Activated naive CD4-positive, alpha-beta T cell treated with anti-CD3 and anti-CD28 coated beads, Interleukin-2, amount 50 U/mL, for 72 hours (primary cell): Measurements from ENCODE around the gene GALNTL6. TPM values are rescaled to one million over a fixed set of nuclear protein-coding genes. Genes with fewer than 3 reads are reported as not detected.

Source experiments
- ATAC-seq, 2 donors: fragments of 150-1000 bp; cut with Tn5 transposase; 2 replicates each; pipeline ENCODE4 v1.10.0; 2021; ENCODE audit warnings: mild to moderate bottlenecking in 2 of 2, moderate library complexity in 2 of 2
- DNase-seq, 2 donors: peaks; one replicate each; pipeline ENCODE4 v3.0.0; 2021 to 2022; ENCODE audit warnings: low spot score in 2 of 2
- H3K27ac Mint-ChIP-seq, 2 donors: one replicate each; pipeline ENCODE4 v1.8.0; 2022; ENCODE audit warnings: mild to moderate bottlenecking in 2 of 2, mixed read lengths in 2 of 2
- H3K36me3 Mint-ChIP-seq, 2 donors: one replicate each; pipeline ENCODE4 v1.8.0; 2022; ENCODE audit warnings: mixed read lengths in 2 of 2
- H3K9me3 Mint-ChIP-seq, 2 donors: one replicate each; pipeline ENCODE4 v1.8.0; 2022; ENCODE audit warnings: mixed read lengths in 2 of 2
- total RNA-seq, 2 donors: library from RNA; stranded (reverse); gene quantifications; one replicate each; pipeline ENCODE4 v1.2.3, GENCODE V29; 2022

Gene GALNTL6
- total RNA-seq, 2 donors from 2014 or later = not detected

GRCh38 chr4:171947400-171947799 is 134.2 kb downstream of the GALNTL6 start:
- Mint-ChIP-seq H3K27ac (no peak overlapping the region), H3K9me3 (peaks cover 5 to 10% of the 10 kb centered on the region in 2 donors), H3K36me3 (no peaks in the 10 kb centered on the region)
- no peak for DNase-seq
- no peak for ATAC-seq

- Mint-ChIP-seq H3K36me3 (no peaks in the 10 kb centered on the region), H3K9me3 (peaks cover 5 to 10% of the 10 kb centered on the region in 2 donors), H3K27ac (no peak overlapping the region)
- DNase-seq (no peak), ATAC-seq (no peak)
These were observed 134.8 kb downstream of the GALNTL6 start for GRCh38 chr4:171948038-171948437.

DNA sequence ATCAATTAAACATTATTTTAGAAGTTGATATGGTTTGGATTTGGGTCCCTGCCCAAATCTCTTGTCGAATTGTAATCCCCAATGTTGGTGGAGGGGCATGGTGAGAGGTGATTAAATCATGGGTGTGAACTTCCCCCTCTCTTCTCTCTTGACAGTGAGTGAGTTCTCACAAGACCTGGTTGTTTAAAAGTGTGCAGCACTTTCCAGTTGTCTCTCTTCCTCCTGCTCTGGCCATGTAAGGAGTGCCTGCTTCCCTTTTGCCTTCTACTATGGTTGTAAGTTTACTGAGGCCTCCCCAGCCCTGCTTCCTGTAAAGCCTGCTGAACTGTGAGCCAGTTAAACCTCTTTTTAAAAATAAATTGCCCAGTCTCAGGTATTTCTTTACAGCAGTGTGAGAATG is 141.4 kb downstream of the GALNTL6 start:
- H3K9me3 Mint-ChIP-seq = peaks cover 8 to 10% of the 10 kb centered on the region in 2 donors
- no peak overlapping the region for H3K27ac Mint-ChIP-seq
- DNase-seq = no peak
- H3K36me3 Mint-ChIP-seq = no peaks in the 10 kb centered on the region
- no peak for ATAC-seq

DNA sequence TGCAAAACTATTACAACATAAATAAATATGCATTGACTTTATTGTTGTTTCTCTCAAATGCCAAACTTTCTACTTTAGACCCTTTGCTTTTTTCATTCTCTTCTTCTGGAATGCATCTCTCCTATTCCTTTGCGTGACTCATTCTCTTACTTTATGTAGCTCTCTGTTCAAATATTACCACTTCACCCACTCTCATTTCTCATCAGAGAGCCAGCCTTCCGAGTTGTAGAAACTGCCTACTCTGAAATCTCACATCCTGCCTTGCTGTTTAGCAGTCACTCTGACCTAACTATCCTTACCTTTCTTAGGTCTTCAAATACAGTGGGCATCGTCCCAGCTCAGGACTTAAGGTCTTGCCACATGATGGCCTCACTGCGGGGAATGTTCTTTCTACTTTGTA is 143.5 kb downstream of the GALNTL6 start:
- ATAC-seq = no peak
- H3K9me3 Mint-ChIP-seq = peaks cover 3 to 5% of the 10 kb centered on the region in 2 donors
- no peaks in the 10 kb centered on the region for H3K36me3 Mint-ChIP-seq
- no peak for DNase-seq
- no peak overlapping the region for H3K27ac Mint-ChIP-seq

DNA sequence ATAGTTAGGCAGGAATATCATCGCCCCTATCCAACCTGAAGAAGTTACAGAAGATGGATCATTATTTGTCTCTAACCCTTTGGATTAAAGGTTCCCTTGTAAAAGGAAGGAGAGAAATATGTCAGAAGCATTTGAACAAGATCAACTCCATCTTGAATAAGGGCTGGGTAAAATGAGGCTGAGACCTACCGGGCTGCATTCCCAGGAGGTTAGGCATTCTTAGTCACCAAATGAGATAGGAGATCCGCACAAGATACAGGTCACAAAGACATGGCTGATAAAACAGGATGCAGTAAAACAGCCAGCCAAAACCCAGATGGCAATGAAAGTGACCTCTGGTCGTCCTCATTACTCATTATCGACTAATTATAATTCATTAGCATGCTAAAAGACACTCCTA is 148.9 kb downstream of the GALNTL6 start:
- DNase-seq = no peak
- Mint-ChIP-seq H3K36me3 (no peaks in the 10 kb centered on the region), H3K9me3 (peaks cover 0 to 4% of the 10 kb centered on the region in 2 donors), H3K27ac (no peak overlapping the region)
- ATAC-seq = no peak

DNA sequence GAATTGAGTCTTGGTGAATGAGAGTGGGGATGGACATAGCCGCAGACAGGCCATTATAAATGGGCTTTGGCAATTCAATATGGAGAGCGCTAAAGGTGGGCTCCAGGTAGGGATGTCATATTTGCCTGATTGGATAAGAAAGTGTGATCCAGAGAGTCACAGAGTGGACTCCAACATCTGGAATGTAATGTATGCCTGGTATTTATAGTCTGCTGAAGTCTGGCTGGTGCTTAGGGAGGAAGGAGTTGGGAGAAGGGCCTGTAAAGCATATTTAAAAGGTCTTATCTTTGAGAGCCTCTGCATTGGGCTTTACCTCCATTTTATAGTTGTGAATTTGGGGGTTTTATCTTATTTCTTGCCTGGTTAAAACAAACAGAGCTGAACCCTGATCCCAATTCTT is 153.2 kb downstream of the GALNTL6 start:
- no peak for ATAC-seq
- Mint-ChIP-seq H3K27ac (no peak overlapping the region), H3K9me3 (peaks cover 10 to 13% of the 10 kb centered on the region in 2 donors), H3K36me3 (no peaks in the 10 kb centered on the region)
- no peak for DNase-seq

DNA sequence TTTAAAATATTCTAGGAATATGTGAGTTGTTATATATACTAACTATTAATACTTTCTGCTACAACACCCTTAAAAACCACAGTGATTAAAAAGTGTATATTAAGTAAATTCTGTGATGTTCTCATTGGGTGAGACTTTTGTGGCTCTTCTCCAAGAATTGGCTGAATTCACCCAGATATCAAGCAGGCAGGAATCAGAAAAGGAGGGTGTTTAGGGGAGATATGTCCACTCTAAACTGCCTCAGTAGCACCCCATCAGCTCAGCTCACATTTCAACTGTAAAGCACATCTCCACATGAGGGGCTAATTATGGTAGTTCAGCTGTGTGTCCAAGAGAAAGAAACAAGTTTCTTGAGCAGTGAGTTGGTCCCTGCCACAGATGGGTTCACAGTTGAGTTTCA is 165.0 kb downstream of the GALNTL6 start:
- Mint-ChIP-seq H3K36me3 (no peaks in the 10 kb centered on the region), H3K9me3 (peaks cover 3 to 19% of the 10 kb centered on the region in 2 donors), H3K27ac (no peak overlapping the region)
- ATAC-seq (no peak), DNase-seq (no peak)

GRCh38 chr4:171979461-171979860 is 166.3 kb downstream of the GALNTL6 start:
- ATAC-seq (no peak), DNase-seq (no peak)
- Mint-ChIP-seq H3K9me3 (peaks cover 3 to 21% of the 10 kb centered on the region in 2 donors), H3K36me3 (peaks cover 0 to 6% of the 10 kb centered on the region in 2 donors), H3K27ac (no peak overlapping the region)

DNA sequence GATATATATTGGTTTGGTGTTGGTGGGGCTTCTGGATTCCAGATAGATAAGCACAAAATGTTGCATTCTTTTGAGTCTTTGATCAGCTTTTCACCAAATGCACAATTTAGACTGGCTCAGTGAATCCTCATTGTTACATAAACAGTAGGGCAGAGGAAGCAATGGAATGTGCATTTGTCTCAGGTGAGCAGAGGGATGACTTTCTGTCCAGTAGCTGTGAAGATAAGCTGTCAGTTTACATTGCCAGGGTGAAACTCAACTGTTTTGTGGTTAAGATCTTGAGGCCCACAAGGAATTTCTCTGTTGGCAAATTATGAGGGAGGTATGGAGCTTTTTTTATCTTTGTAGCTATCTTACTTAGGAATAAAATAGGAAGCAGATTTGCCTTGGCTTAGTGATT is 168.0 kb downstream of the GALNTL6 start:
- ATAC-seq (no peak), DNase-seq (no peak)
- H3K9me3 Mint-ChIP-seq = peaks cover 7 to 27% of the 10 kb centered on the region in 2 donors
- no peak overlapping the region for H3K27ac Mint-ChIP-seq
- H3K36me3 Mint-ChIP-seq = peaks cover 0 to 6% of the 10 kb centered on the region in 2 donors

GRCh38 chr4:171983935-171984805 is 171.0 kb downstream of the GALNTL6 start:
- Mint-ChIP-seq H3K9me3 (peaks cover 27 to 44% of the 10 kb centered on the region in 2 donors), H3K36me3 (peaks cover 0 to 16% of the 10 kb centered on the region in 2 donors), H3K27ac (no peak overlapping the region)
- ATAC-seq (no peak), DNase-seq (no peak)

GRCh38 chr4:171985129-171985528 is 171.9 kb downstream of the GALNTL6 start:
- ATAC-seq = no peak
- DNase-seq = no peak
- peaks cover 24 to 39% of the 10 kb centered on the region in 2 donors for H3K9me3 Mint-ChIP-seq
- peaks cover 0 to 16% of the 10 kb centered on the region in 2 donors for H3K36me3 Mint-ChIP-seq
- H3K27ac Mint-ChIP-seq = no peak overlapping the region

- DNase-seq (no peak), ATAC-seq (no peak)
- Mint-ChIP-seq H3K27ac (no peak overlapping the region), H3K9me3 (peaks cover 5 to 14% of the 10 kb centered on the region in 2 donors), H3K36me3 (peaks cover 0 to 4% of the 10 kb centered on the region in 2 donors)
These were observed 180.0 kb downstream of the GALNTL6 start for GRCh38 chr4:171993247-171993646.

- Mint-ChIP-seq H3K9me3 (peaks cover 10 to 11% of the 10 kb centered on the region in 2 donors), H3K27ac (no peak overlapping the region), H3K36me3 (no peaks in the 10 kb centered on the region)
- DNase-seq = no peak
- ATAC-seq = no peak
These were observed 194.7 kb downstream of the GALNTL6 start for GRCh38 chr4:172007889-172008288.

DNA sequence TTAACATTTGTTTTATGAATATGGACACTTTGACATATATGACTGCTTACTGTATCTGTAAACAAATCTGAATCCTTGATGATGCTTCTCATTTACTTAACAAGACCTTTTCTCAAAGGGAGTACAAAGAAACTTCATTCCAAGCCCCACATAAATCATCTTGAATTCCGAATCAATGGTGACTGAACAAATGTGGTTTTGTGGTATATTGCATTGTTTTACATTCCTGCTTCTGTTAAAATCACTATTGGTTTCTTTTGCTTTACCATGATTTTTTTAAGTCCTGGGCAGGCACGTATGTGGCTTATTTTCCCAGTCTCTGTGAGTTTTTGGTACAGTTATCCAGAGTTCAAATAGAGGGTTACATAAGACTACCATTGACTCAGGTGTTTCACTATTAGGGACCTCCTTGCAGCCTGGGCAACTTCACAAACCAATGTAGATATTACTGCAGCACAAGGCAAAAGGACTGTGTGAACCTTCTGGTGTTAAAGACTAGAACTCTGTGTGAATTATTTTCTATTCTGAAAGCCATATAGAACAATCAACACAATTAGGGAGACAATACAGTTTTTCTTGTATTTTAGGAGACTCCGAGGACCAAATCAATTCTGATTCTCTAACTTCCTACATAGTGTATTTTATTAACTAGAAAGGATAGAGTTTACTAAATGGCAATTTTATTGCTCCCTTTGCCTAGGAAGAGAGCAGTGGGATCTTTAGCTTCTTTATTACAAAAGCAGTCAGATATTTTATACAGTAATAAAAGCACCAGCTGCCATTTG is 196.4 kb downstream of the GALNTL6 start:
- ATAC-seq (no peak), DNase-seq (no peak)
- H3K27ac Mint-ChIP-seq = no peak overlapping the region
- H3K36me3 Mint-ChIP-seq = no peaks in the 10 kb centered on the region
- H3K9me3 Mint-ChIP-seq = peaks cover 15% of the 10 kb centered on the region in 2 donors

- DNase-seq = no peak
- Mint-ChIP-seq H3K9me3 (peaks cover 13 to 15% of the 10 kb centered on the region in 2 donors), H3K36me3 (no peaks in the 10 kb centered on the region), H3K27ac (no peak overlapping the region)
- no peak for ATAC-seq
These were observed 198.0 kb downstream of the GALNTL6 start for GRCh38 chr4:172011196-172011595.

- peaks cover 0 to 6% of the 10 kb centered on the region in 2 donors for H3K36me3 Mint-ChIP-seq
- H3K27ac Mint-ChIP-seq = no peak overlapping the region
- ATAC-seq (no peak), DNase-seq (no peak)
- H3K9me3 Mint-ChIP-seq = peaks cover 32 to 36% of the 10 kb centered on the region in 2 donors
These were observed 205.2 kb downstream of the GALNTL6 start for GRCh38 chr4:172018358-172018757.

DNA sequence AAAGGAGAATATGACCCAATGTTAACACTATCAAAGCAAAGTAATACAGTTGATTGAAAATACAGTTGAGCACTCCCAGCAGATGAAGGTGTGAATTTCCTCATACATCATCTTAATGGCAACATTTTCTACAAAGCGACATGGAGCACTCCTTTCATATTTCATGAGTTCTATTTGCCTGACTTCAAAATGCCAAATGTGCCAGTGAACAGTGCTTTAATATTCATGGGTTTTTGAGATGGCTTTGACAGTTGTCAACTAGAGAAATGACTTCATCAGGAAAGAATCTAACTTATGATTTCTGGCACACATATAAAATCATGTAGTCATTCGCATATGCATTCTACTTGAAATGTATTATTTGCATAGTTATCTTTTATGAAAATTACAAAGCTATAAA is 222.4 kb downstream of the GALNTL6 start:
- H3K9me3 Mint-ChIP-seq = peaks cover 5 to 10% of the 10 kb centered on the region in 2 donors
- H3K36me3 Mint-ChIP-seq = no peaks in the 10 kb centered on the region
- H3K27ac Mint-ChIP-seq = no peak overlapping the region
- no peak for ATAC-seq
- no peak for DNase-seq
